ENCODE data around the gene NSG2. TPM values are rescaled to one million over a fixed set of nuclear protein-coding genes. Genes with fewer than 3 reads are reported as not detected.

Gene NSG2
- total RNA-seq, 4 donors from 2014 or later = 1.4 to 4.0 TPM; not detected in 2

- H3K27me3 ChIP-seq = peaks cover 3% of the 10 kb centered on the region
- H3K4me3 ChIP-seq = no peak overlapping the region
- H3K36me3 ChIP-seq = no peaks in the 10 kb centered on the region
- in situ Hi-C loops (cut with MboI; ENCODE audit: low pct_ligation_motif_present in 1 of 4, low pct_unique_long_range_greater_than_20kb in 1 of 4, low sequenced_read_pairs in 3 of 4) (loop anchor here (10.0 to 25.0 kb wide), 2 partner anchors 268 to 270 kb away; no protein-coding TSS in a partner anchor), intact Hi-C loops (cut with DNase I; ENCODE audit: low total_unique reads) (no loop called here)
- no peak for TF ChIP-seq EP300 (IDR thresholded peaks at IDR 0.05; ENCODE audit: low read depth)
- no peak for TF ChIP-seq CTCF (IDR thresholded peaks at IDR 0.05)
- no peak for TF ChIP-seq POLR2A (IDR thresholded peaks at IDR 0.05)
- no peak for TF ChIP-seq POLR2AphosphoS5 (IDR thresholded peaks at IDR 0.05)
- H3K4me1 ChIP-seq = no peaks in the 10 kb centered on the region
- no peak overlapping the region for H3K27ac ChIP-seq
- DNase-seq = no peak
- H3K9me3 ChIP-seq = no peaks in the 10 kb centered on the region
- WGBS, 2 donors (ENCODE audit: low coverage in 1 of 2) = 73 to 83% methylated on average over 2 to 6 of the region's 6 CpGs
These were observed 846 bp upstream of the NSG2 start for GRCh38 chr5:174044466-174045254.

- in situ Hi-C loops (cut with MboI; ENCODE audit: low pct_ligation_motif_present in 1 of 4, low pct_unique_long_range_greater_than_20kb in 1 of 4, low sequenced_read_pairs in 3 of 4) = loop anchor here (10.0 to 25.0 kb wide), 2 partner anchors 266 to 268 kb away; no protein-coding TSS in a partner anchor
- Histone ChIP-seq H3K27me3 (no peaks in the 10 kb centered on the region), H3K4me3 (no peak overlapping the region), H3K36me3 (no peaks in the 10 kb centered on the region), H3K9me3 (no peaks in the 10 kb centered on the region), H3K27ac (no peak overlapping the region), H3K4me1 (no peaks in the 10 kb centered on the region)
- no peak for TF ChIP-seq CTCF (IDR thresholded peaks at IDR 0.05)
- TF ChIP-seq EP300 (IDR thresholded peaks at IDR 0.05; ENCODE audit: low read depth) = no peak
- no peak for TF ChIP-seq POLR2A (IDR thresholded peaks at IDR 0.05)
- no peak for TF ChIP-seq POLR2AphosphoS5 (IDR thresholded peaks at IDR 0.05)
- intact Hi-C loops (cut with DNase I; ENCODE audit: low total_unique reads) = no loop called here
- 50 to 87% methylated on average over 2 to 5 of the region's 5 CpGs for WGBS, 2 donors (ENCODE audit: low coverage in 1 of 2)
- DNase-seq = no peak
These were observed 1.1 kb downstream of the NSG2 start for GRCh38 chr5:174046558-174046957.

- Histone ChIP-seq H3K27ac (no peak overlapping the region), H3K4me1 (no peaks in the 10 kb centered on the region), H3K9me3 (no peaks in the 10 kb centered on the region), H3K36me3 (no peaks in the 10 kb centered on the region), H3K27me3 (no peaks in the 10 kb centered on the region), H3K4me3 (no peak overlapping the region)
- TF ChIP-seq POLR2A (IDR thresholded peaks at IDR 0.05) (no peak), CTCF (IDR thresholded peaks at IDR 0.05) (no peak), POLR2AphosphoS5 (IDR thresholded peaks at IDR 0.05) (no peak), EP300 (IDR thresholded peaks at IDR 0.05; ENCODE audit: low read depth) (no peak)
- in situ Hi-C loops (cut with MboI; ENCODE audit: low pct_ligation_motif_present in 1 of 4, low pct_unique_long_range_greater_than_20kb in 1 of 4, low sequenced_read_pairs in 3 of 4) = loop anchor here (10.0 to 25.0 kb wide), 2 partner anchors 265 to 267 kb away; no protein-coding TSS in a partner anchor
- DNase-seq = no peak
- intact Hi-C loops (cut with DNase I; ENCODE audit: low total_unique reads) = no loop called here
- 63 to 76% methylated on average over 4 of the region's 4 CpGs for WGBS, 2 donors (ENCODE audit: low coverage in 1 of 2)
These were observed 2.1 kb downstream of the NSG2 start for GRCh38 chr5:174047472-174048099.

GRCh38 chr5:174052636-174053035 lies 7.1 kb downstream of the NSG2 start:
- no peak for DNase-seq
- in situ Hi-C loops (cut with MboI; ENCODE audit: low pct_ligation_motif_present in 1 of 4, low pct_unique_long_range_greater_than_20kb in 1 of 4, low sequenced_read_pairs in 3 of 4) (no loop called here), intact Hi-C loops (cut with DNase I; ENCODE audit: low total_unique reads) (no loop called here)
- Histone ChIP-seq H3K9me3 (no peaks in the 10 kb centered on the region), H3K36me3 (no peaks in the 10 kb centered on the region), H3K4me3 (no peak overlapping the region), H3K27me3 (no peaks in the 10 kb centered on the region), H3K27ac (no peak overlapping the region), H3K4me1 (no peaks in the 10 kb centered on the region)
- TF ChIP-seq POLR2A (IDR thresholded peaks at IDR 0.05) = no peak
- no peak for TF ChIP-seq CTCF (IDR thresholded peaks at IDR 0.05)
- TF ChIP-seq POLR2AphosphoS5 (IDR thresholded peaks at IDR 0.05) = no peak
- TF ChIP-seq EP300 (IDR thresholded peaks at IDR 0.05; ENCODE audit: low read depth) = no peak
- WGBS, 2 donors (ENCODE audit: low coverage in 1 of 2) = 65 to 93% methylated on average over 2 to 5 of the region's 5 CpGs

Data from transverse colon (tissue), 4 donors.